Inferior parietal cortex (tissue), 1 donor: Measurements from ENCODE around the gene TDRD1.

Experiments
- DNase-seq: peaks from one replicate; pipeline ENCODE4 v3.0.0-alpha.2; 2016; ENCODE audit errors: extremely low spot score

Gene TDRD1

GRCh38 chr10:114266521-114266920, 87.4 kb downstream of the TDRD1 start:
- DNase-seq: no peak

GRCh38 chr10:114271075-114271778, 92.1 kb downstream of the TDRD1 start:
- DNase-seq: no peak

- DNase-seq: no peak
Observed at GRCh38 chr10:114271779-114272167, 92.6 kb downstream of the TDRD1 start.

GRCh38 chr10:114272696-114273095, 93.5 kb downstream of the TDRD1 start:
- no peak for DNase-seq

GRCh38 chr10:114273910-114274309, 94.8 kb downstream of the TDRD1 start:
- no peak for DNase-seq

- no peak for DNase-seq
Observed at GRCh38 chr10:114274616-114275453, 95.7 kb downstream of the TDRD1 start.

GRCh38 chr10:114276066-114276465, 96.9 kb downstream of the TDRD1 start:
- DNase-seq: no peak

GRCh38 chr10:114276671-114277070, 97.5 kb downstream of the TDRD1 start:
- DNase-seq: no peak

GRCh38 chr10:114278140-114278883, 99.2 kb downstream of the TDRD1 start:
- no peak for DNase-seq

GRCh38 chr10:114278884-114279191, 99.7 kb downstream of the TDRD1 start:
- DNase-seq: no peak

- DNase-seq: no peak
Observed at GRCh38 chr10:114279289-114279688, 100.1 kb downstream of the TDRD1 start.

- no peak for DNase-seq
Observed at GRCh38 chr10:114279901-114280644, 100.9 kb downstream of the TDRD1 start.

- no peak for DNase-seq
Observed at GRCh38 chr10:114281006-114281405, 101.9 kb downstream of the TDRD1 start.

- no peak for DNase-seq
Observed at GRCh38 chr10:114281461-114281860, 102.3 kb downstream of the TDRD1 start.
